Measurements from ENCODE around the gene C1orf216.

C1orf216 gene, protein sequence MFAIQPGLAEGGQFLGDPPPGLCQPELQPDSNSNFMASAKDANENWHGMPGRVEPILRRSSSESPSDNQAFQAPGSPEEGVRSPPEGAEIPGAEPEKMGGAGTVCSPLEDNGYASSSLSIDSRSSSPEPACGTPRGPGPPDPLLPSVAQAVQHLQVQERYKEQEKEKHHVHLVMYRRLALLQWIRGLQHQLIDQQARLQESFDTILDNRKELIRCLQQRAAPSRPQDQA

DNA sequence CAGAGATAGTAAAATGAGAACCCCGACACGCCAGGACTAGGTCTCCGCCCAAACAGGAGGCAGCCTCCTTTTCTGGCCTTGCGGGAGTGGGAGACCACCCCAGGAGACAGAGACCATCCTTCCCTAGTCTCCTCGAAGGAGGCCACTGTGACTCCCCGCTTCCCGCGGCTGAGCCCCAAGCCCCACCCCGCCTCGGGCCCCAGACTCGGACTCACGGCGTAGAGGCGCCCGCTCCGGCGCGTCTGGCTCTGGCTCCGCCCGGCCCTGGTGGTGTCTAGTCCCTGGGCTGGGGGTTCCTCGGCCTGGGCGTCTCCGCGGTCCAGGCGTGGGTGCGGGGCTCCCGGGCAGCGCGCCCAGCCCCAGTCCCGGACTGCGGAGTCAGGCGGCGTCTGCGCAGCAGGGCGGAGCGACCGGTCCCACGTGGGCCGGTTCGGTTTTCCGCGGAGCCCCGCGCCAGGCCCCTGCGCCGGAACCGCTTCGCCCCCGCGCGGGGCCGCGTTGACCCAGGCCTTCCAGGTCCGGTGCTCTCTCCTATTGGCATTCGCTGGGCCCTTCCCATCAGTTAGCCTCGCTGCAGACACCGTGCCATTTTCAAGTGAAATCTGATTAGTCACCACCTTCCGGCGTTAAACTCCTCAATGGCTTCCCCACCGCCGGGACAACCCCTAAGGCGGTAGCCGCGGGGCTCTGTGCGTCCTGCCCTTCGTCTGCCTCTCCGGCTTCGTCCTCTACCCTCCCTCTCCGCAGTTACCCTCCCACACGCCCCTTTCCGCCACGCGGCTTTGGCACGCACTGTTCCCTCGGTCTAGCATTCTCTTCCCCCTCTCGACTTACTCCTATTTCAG is at the start of gene C1orf216:
TSS of gene C1orf216 (minus strand) at position 393 of the 845 bp plus-strand sequence. CDS start 2,563 bp downstream, outside the sequence.
- peak; percentile 58 for DNase-seq (ENCODE audit: insufficient read length, low spot score)
- TF ChIP-seq POLR2A (IDR thresholded peaks at IDR 0.05; ENCODE audit: low read depth, low read length): peak; percentile 54; the same call in 1 of the 2 replicates
- FAIRE-seq: no peak

DNA sequence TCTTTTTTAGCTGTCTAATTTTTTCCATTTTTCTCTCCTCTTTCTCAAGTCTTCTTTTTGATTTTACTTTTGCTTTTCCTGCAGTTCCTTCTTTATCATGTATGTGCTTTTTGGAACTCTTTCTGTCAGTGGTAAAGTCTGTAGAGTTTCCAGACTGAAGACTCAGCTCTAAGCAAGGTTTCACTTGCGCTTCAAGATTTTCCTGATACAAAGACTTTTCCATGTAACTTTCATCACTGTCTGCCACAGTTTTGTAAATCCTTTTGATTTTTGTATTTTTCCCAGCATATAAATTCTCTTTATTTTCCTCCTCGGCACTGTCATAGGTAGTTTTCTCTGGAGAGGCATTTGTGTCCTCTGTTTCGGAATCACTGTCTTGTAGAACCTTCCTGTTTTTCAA is 45.6 kb upstream of the C1orf216 start:
- no peak for FAIRE-seq
- DNase-seq (ENCODE audit: insufficient read length, low spot score): no peak
- TF ChIP-seq POLR2A (IDR thresholded peaks at IDR 0.05; ENCODE audit: low read depth, low read length): no peak

DNA sequence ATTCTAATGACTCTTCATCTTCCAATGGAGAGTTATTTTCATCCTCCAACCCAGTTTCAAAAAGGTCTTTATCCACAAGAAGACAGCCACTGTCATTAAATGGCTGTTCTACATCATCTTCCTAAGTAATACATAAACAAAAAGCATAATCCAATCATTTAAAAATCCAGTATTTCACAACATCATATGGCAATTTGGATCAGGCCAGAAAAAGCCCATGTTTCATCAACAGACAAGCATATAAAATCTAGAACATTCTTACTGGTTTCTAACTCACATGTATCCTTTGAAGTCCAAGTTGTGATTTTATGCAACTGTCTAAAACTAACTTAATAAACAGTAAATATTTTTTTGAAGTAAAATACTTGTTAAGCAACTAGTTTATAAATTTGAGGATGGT is 44.5 kb upstream of the C1orf216 start:
- DNase-seq (ENCODE audit: insufficient read length, low spot score) (no peak), FAIRE-seq (no peak)
- TF ChIP-seq POLR2A (IDR thresholded peaks at IDR 0.05; ENCODE audit: low read depth, low read length): no peak

DNA sequence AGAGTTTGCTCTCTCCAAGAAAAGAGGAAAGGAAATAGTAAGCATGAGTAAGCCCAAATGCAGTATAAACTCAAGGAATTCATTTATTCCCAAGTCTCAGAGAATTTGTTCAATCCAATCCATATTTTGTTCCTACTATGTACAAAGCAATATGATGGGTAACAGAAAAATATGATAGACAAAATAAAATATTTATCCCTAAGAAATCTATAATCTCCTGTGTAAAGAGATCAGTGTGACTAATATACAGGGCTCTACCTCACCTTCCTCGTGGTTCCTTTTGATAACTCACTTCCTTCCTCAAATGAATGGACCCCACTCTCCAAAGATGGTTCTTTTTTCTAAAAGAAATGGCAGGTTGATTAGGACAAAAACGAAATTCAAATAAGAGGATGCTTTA is 43.5 kb upstream of the C1orf216 start:
- DNase-seq (ENCODE audit: insufficient read length, low spot score) (no peak), FAIRE-seq (no peak)
- TF ChIP-seq POLR2A (IDR thresholded peaks at IDR 0.05; ENCODE audit: low read depth, low read length): no peak

DNA sequence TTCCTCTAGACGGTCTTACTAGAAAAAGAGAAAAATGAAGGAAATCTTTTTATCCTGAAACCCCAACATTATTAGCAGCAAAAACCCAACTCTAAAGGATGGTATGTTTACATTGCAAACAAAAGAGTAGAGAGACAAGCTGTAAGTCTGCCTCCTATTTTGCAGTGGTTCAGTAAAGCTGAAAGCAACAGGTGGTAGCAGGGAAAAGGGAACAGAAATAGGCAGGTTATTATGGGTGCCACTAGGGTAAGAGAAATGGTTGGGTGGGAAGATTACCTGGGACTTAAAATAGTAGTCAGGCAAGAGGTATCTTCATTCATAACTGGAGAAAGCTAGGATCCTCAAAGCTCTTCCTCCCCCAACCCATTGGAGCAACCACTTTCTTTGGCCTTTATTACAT is 37.4 kb upstream of the C1orf216 start:
- DNase-seq (ENCODE audit: insufficient read length, low spot score): no peak
- FAIRE-seq: no peak
- TF ChIP-seq POLR2A (IDR thresholded peaks at IDR 0.05; ENCODE audit: low read depth, low read length): no peak

DNA sequence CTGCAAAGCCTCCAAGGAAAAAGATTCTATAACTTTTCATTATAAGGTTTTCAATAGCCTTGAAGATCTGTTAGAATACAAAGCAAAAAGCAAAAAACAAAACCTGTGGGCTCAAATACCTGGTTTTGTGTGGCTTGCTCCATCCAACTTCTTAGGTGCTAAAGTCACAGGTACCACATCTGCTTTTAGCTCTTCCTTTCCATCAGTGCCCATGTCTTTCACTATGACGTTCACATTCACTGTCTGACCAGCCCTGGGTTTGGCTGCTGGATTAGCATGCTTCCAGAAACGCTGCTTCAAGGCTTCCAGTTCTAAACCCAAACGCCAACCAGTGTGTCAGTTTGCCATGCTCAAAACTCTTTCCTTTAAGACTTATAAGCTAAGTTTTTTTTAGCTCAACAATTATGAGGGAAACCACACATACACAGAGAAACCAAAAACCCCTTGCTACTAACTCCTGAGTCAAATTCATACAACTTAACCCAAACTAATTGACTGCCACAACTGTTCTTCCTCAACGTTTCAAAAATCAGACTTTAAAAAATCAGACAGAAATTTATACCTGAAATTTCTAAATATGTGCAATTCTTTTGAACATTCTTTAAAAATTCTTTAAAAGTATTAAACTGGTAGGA is 35.1 kb upstream of the C1orf216 start:
- no peak for TF ChIP-seq POLR2A (IDR thresholded peaks at IDR 0.05; ENCODE audit: low read depth, low read length)
- no peak for FAIRE-seq
- no peak for DNase-seq (ENCODE audit: insufficient read length, low spot score)

DNA sequence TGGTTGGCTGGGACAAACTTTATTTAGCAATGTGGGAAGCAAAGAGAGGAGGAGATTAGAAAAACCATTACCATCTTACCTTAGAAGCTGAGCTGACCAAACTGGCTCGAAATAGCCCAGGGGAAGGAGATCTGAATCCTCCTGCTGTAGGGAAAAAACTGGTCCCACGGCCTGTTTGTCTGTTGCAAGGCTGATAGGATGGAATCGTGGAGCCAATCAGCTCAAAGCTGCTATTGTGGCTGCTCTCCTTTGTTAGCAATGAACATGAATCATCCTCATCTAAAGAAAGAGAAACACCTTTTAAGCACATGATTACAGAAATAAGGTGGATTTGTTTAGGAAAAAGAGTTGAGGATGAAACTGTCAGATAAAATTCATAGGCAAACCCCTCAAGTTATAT is 29.6 kb upstream of the C1orf216 start:
- TF ChIP-seq POLR2A (IDR thresholded peaks at IDR 0.05; ENCODE audit: low read depth, low read length): no peak
- DNase-seq (ENCODE audit: insufficient read length, low spot score): no peak
- no peak for FAIRE-seq

DNA sequence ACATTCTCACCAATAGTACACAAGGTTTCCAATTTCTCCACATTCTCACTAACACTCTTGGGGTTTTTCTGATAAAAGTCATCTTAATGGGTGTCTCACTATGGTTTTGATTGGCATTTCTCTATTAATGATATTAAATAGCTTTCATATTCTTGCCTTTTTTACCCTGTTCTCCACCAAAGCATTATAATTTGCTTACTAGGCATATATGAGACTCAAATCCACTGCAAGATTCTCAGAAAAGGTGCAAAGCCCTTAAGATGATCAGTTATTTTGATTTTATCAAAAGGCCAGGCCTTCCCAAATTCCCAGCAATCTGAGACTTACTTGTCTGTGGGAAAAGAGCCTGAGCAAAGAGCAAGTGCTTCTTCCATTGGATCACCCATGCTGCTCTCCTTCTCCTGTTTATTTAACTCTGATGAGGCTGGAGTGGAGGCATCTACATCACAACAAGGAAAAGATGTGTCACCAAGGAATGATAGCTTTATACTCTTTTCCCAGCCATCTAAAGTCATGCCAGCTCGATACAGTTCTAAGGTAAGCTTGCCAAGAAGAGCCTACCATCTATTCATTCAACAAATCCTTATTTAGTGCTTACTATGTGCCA is 26.5 kb upstream of the C1orf216 start:
- FAIRE-seq (no peak), DNase-seq (ENCODE audit: insufficient read length, low spot score) (no peak)

DNA sequence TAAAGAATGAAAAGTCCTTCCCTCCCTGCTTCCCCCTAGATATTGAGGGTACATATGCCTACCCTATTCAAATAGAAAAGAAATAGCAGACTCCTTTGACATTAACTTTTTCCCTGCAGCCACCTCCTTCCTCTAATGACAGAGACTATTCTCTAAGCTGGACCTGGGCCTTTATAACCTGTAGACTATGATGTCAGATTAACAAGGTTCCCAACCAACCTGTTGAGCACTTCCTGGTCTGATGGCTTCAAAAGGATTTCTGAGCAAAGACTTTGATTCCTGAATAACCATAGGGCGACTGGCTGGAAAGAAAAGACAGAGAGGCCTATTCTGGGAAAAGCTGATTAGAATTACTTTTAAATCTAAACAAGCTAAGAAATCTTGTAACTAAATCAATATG is 18.4 kb upstream of the C1orf216 start:
- no peak for FAIRE-seq
- no peak for DNase-seq (ENCODE audit: insufficient read length, low spot score)
- TF ChIP-seq POLR2A (IDR thresholded peaks at IDR 0.05; ENCODE audit: low read depth, low read length): no peak

More for the DNA sequence above, 26.5 kb upstream of the C1orf216 start:
- no peak for TF ChIP-seq POLR2A (IDR thresholded peaks at IDR 0.05; ENCODE audit: low read depth, low read length)

DNA sequence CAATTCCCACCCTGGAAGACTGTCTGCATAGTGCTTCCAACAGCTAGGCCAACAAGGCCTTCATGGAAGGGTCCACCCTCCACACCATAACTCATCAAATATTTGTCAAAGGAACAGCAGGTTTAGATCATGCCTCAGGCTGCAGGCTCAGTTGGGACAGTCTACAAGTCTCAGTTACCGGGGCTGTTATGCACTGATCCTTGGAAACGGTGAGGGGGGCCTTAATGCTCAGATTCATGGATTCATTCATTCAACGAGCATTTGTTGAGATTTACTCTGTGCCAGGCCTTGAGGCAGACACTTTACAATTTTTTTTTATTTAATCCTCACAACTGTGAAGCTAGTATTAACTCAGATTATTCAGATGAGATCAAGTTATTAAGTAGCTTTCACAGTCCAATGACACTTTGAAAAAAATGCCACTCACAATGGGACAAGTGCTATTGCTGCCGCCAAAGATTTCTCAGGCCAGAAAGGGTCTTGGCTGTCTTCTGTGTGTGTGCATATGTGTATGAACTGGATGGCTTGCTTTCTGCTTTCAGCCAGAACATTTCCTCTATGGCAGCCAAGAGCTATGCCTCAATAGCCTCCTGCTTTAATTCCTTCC is 8.9 kb upstream of the C1orf216 start:
- no peak for FAIRE-seq
- TF ChIP-seq POLR2A (IDR thresholded peaks at IDR 0.05; ENCODE audit: low read depth, low read length): no peak
- DNase-seq (ENCODE audit: insufficient read length, low spot score): no peak

DNA sequence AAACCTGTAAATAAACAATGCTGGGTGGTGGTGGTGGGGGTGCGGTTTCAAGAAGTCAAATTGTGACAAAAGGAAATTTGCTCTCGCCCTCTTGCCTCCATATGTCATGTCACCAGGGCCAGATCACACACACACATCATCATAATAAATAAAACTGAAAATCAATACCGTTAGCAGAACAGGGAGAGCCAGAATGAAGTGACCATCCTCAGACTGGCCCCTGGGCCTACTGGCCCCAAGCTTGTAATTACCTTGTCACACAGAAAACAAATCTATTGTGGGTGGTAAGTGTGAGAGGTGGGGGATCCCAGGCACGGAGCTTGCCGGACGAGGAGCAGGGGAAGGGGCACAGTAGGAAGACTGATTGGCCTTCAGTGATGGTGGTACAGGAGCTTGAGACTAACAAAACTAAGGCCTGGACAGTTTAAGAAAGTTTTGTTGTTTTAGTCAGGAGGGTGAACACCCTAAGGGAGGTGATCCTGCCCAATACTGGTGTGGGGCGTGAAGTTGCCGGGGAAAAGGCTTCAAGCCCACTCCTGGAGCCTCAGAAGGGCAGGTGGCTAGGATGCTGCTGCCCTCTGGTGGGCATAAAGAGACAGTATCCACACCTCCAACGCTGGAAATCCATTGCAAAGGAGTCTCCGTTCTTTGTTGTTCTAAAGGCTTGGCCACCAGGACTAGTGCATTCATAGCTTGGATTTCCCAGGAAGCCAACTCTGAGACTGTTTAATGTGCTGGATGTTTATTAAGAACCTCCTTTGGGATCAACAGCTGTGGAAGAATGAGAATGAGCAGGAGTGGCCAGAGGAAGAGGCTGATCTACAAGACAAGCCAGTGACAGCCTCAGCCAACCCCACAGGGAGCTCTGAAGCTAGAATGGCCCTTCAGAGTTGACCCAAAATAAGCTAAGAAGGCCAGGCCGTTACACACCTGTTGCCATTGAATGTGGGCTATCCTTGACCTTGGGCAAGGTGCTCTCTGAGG is 8.1 kb upstream of the C1orf216 start:
- TF ChIP-seq POLR2A (IDR thresholded peaks at IDR 0.05; ENCODE audit: low read depth, low read length): no peak
- DNase-seq (ENCODE audit: insufficient read length, low spot score) (no peak), FAIRE-seq (no peak)

DNA sequence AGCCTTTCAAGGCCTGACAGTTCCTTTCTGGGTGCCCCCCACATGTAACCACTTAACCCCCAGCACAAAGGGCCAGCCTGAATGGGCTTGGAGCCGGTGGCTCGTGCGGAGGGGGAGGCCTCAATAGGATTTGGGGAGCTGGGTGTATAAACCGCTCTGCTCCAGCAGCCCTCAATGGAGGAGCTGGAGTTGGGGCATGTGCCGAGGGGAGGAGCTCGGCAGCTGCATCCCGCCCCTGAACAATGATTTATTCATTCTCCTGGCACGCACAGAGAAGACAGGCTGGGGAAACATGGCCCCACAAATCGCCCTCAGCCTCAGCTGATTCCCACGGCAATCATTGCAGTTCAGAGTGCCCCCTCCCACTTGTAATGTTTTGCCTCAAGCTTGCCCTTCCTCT is 6.9 kb upstream of the C1orf216 start:
- DNase-seq (ENCODE audit: insufficient read length, low spot score) (no peak), FAIRE-seq (no peak)
- TF ChIP-seq POLR2A (IDR thresholded peaks at IDR 0.05; ENCODE audit: low read depth, low read length): no peak

All from H54 (cell line).